Ovary (tissue), 3 donors: Measurements from ENCODE around the gene NEMF.

ENCODE experiments used
- EP300 ChIP-seq: sonication (generic); formaldehyde crosslinking; IDR thresholded peaks from one replicate; pipeline ENCODE4 v1.6.1; 2017; ENCODE audit warnings: antibody characterized with exemption
- POLR2A ChIP-seq: fragments of 450-650 bp; IDR thresholded peaks from one replicate; pipeline ENCODE4 v1.6.1; 2017; ENCODE audit warnings: antibody characterized with exemption, mild to moderate bottlenecking, moderate library complexity
- TF ChIP-seq, protein P1 (sequence below), 3 donors: fragments of 450-650 bp in 2 of 3; fragments of 200-600 bp in 1 of 3; IDR thresholded peaks; one replicate each; pipeline versions ENCODE4 v1.5.1 to v1.8.0; 2016 to 2022; ENCODE audit warnings: antibody characterized with exemption in 3 of 3, mild to moderate bottlenecking in 1 of 3
- donor health status: DM: no; HTN: no; CAD: no.

DNA sequence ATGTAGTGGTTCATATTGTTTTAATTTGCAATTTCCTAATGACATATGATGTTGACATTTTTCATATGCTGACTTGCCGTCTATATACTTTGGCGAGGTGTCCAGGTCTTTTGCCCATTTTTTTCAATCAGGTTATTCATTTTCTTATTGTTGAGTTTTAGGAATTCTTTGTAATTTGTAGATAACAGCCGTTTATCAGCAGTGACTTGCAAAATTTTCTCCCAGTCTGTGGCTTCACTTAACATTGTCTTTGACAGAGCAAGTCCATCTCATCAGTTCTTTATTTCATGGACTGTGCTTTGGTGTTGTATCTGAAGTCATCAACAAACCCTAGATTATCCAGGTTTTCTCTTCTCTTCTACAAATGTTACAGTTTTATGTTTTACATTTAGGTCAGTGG, 97.2 kb downstream of the NEMF start:
- TF ChIP-seq EP300, result no peak
- TF ChIP-seq, protein P1, sequence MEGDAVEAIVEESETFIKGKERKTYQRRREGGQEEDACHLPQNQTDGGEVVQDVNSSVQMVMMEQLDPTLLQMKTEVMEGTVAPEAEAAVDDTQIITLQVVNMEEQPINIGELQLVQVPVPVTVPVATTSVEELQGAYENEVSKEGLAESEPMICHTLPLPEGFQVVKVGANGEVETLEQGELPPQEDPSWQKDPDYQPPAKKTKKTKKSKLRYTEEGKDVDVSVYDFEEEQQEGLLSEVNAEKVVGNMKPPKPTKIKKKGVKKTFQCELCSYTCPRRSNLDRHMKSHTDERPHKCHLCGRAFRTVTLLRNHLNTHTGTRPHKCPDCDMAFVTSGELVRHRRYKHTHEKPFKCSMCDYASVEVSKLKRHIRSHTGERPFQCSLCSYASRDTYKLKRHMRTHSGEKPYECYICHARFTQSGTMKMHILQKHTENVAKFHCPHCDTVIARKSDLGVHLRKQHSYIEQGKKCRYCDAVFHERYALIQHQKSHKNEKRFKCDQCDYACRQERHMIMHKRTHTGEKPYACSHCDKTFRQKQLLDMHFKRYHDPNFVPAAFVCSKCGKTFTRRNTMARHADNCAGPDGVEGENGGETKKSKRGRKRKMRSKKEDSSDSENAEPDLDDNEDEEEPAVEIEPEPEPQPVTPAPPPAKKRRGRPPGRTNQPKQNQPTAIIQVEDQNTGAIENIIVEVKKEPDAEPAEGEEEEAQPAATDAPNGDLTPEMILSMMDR (IDR thresholded peaks at IDR 0.05), result no peak
- TF ChIP-seq POLR2A, result no peak
